GM23338 (cell line): ENCODE data around the gene KCNMA1. TPM values are rescaled to one million over a fixed set of nuclear protein-coding genes. Genes with fewer than 3 reads are reported as not detected.

Source experiments
- ATAC-seq: fragments of 200-7000 bp; cut with Tn5 transposase; 3 replicates; pipeline ENCODE4 v1.9.1; 2020
- DNase-seq: peaks from one replicate; pipeline ENCODE4 v3.0.0-alpha.2; 2015; ENCODE audit warnings: low spot score
- H2AFZ ChIP-seq: fragments of 200-600 bp; sonication (generic); 2 replicates; pipeline ENCODE4 v1.8.0; 2016; ENCODE audit warnings: antibody characterized with exemption, mild to moderate bottlenecking, moderate library complexity
- H3F3A ChIP-seq: fragments of 200-600 bp; sonication (generic); replicated peaks from 2 replicates; pipeline ENCODE4 v1.8.0; 2017; ENCODE audit warnings: antibody characterized with exemption, mixed run types, low read depth
- H3K27ac ChIP-seq: fragments of 200-600 bp; sonication (generic); 2 replicates; pipeline ENCODE4 v1.6.1; 2016; ENCODE audit warnings: low read depth
- H3K27me3 ChIP-seq: fragments of 200-600 bp; sonication (generic); 2 replicates; pipeline ENCODE4 v1.8.0; 2016; ENCODE audit warnings: mild to moderate bottlenecking, mixed run types, moderate library complexity; ENCODE audit not compliant: insufficient read depth
- H3K36me3 ChIP-seq: fragments of 200-600 bp; sonication (generic); 2 replicates; pipeline ENCODE4 v1.8.0; 2016; ENCODE audit warnings: mild to moderate bottlenecking; ENCODE audit not compliant: insufficient read depth
- H3K4me1 ChIP-seq: fragments of 200-600 bp; sonication (generic); 2 replicates; pipeline ENCODE4 v1.8.0; 2016; ENCODE audit warnings: mild to moderate bottlenecking, moderate library complexity; ENCODE audit not compliant: insufficient read depth
- H3K4me2 ChIP-seq: fragments of 200-600 bp; sonication (generic); 2 replicates; pipeline ENCODE4 v1.7.1; 2017; ENCODE audit warnings: mixed run types
- H3K4me3 ChIP-seq: fragments of 200-600 bp; sonication (generic); 2 replicates; pipeline ENCODE4 v1.6.1; 2016; ENCODE audit warnings: mixed run types
- H3K79me2 ChIP-seq: fragments of 200-600 bp; sonication (generic); replicated peaks from 2 replicates; pipeline ENCODE4 v1.8.0; 2017; ENCODE audit warnings: mild to moderate bottlenecking; ENCODE audit not compliant: insufficient read depth
- H3K9me2 ChIP-seq: fragments of 200-600 bp; sonication (generic); 2 replicates; pipeline ENCODE4 v1.8.0; 2017; ENCODE audit not compliant: insufficient read depth
- H4K20me1 ChIP-seq: fragments of 200-600 bp; sonication (generic); replicated peaks from 2 replicates; pipeline ENCODE4 v1.8.0; 2017; ENCODE audit warnings: mild to moderate bottlenecking; ENCODE audit not compliant: insufficient read depth
- H3K27ac Mint-ChIP-seq: 2 replicates; pipeline ENCODE4 v1.8.0; 2020; ENCODE audit warnings: inconsistent platforms, mild to moderate bottlenecking, moderate library complexity, mixed read lengths
- H3K27me3 Mint-ChIP-seq: 3 replicates; pipeline ENCODE4 v1.8.0; 2022; ENCODE audit warnings: low read depth, mild to moderate bottlenecking, moderate library complexity, mixed read lengths, inconsistent platforms; ENCODE audit not compliant: insufficient read depth, poor library complexity
- H3K36me3 Mint-ChIP-seq: 3 replicates; pipeline ENCODE4 v1.8.0; 2021; ENCODE audit warnings: low read depth, mild to moderate bottlenecking, inconsistent platforms, moderate library complexity, mixed read lengths
- H3K4me1 Mint-ChIP-seq: 3 replicates; pipeline ENCODE4 v1.8.0; 2020; ENCODE audit warnings: mild to moderate bottlenecking, inconsistent platforms, mixed read lengths
- H3K4me3 Mint-ChIP-seq: 3 replicates; pipeline ENCODE4 v1.8.0; 2021; ENCODE audit warnings: moderate library complexity, mild to moderate bottlenecking, inconsistent platforms, mixed read lengths
- H3K9me3 Mint-ChIP-seq: 3 replicates; pipeline ENCODE4 v1.8.0; 2020; ENCODE audit warnings: moderate library complexity, mild to moderate bottlenecking, inconsistent platforms, mixed read lengths
- CREB1 ChIP-seq: fragments of 250-450 bp; sonication (Bioruptor Pico); IDR thresholded peaks from 2 replicates; pipeline ENCODE4 v1.5.0; 2020; ENCODE audit warnings: low read depth, mild to moderate bottlenecking, moderate library complexity
- EZH2 ChIP-seq: fragments of 200-600 bp; sonication (generic); IDR thresholded peaks from one replicate; pipeline ENCODE4 v1.8.0; 2017; ENCODE audit warnings: antibody characterized with exemption, mild to moderate bottlenecking, low read depth; ENCODE audit not compliant: unreplicated experiment
- JUNB ChIP-seq: IDR thresholded peaks from one replicate; pipeline ENCODE4 v1.6.1; 2016; ENCODE audit warnings: antibody characterized with exemption; ENCODE audit not compliant: unreplicated experiment
- NANOG ChIP-seq: IDR thresholded peaks from 2 replicates; pipeline ENCODE4 v1.6.1; 2016; ENCODE audit warnings: antibody characterized with exemption, borderline replicate concordance
- POLR2AphosphoS5 ChIP-seq: IDR thresholded peaks from 2 replicates; pipeline ENCODE4 v1.6.1; 2016; ENCODE audit warnings: antibody characterized with exemption, low read depth
- REST ChIP-seq: IDR thresholded peaks from one replicate; pipeline ENCODE4 v1.6.1; 2018; ENCODE audit warnings: antibody characterized with exemption; ENCODE audit not compliant: unreplicated experiment
- STAT1 ChIP-seq: IDR thresholded peaks from one replicate; pipeline ENCODE4 v1.6.1; 2016; ENCODE audit warnings: antibody characterized with exemption; ENCODE audit not compliant: unreplicated experiment
- ZNF331 ChIP-seq: fragments of 250-450 bp; sonication (Bioruptor Pico); IDR thresholded peaks from 2 replicates; pipeline ENCODE4 v1.5.0; 2020; ENCODE audit warnings: low read depth, mild to moderate bottlenecking, moderate library complexity
- polyA plus RNA-seq: library from polyadenylated mRNA; unstranded; fragments of >200 nt; fragmentation: Nextera tagmentation; extraction: Ambion mirVana; gene quantifications from 2 replicates; pipeline ENCODE4 v1.2.1, GENCODE V29; 2016
- total RNA-seq: library from RNA; depleted of rRNA; stranded (reverse); fragments of >200 nt; shearing (Covaris generic); gene quantifications from 2 replicates; pipeline ENCODE4 v1.2.3, GENCODE V29; 2014
- TF ChIP-seq, protein P1 (sequence below), 2 experiments: fragments of 200-600 bp in 1 of 2; sonication (generic) in 1 of 2; conservative IDR thresholded peaks; 2 replicates each; pipeline versions ENCODE4 v1.5.1 to v1.6.1; 2016 to 2017; ENCODE audit warnings: antibody characterized with exemption in 2 of 2, low read depth in 2 of 2, mild to moderate bottlenecking in 2 of 2, moderate library complexity in 1 of 2
- TF ChIP-seq, protein P2 (sequence below): fragments of 250-450 bp; sonication (Bioruptor Pico); IDR thresholded peaks from 2 replicates; pipeline ENCODE4 v1.5.0; 2020; ENCODE audit warnings: mild to moderate bottlenecking, moderate library complexity
- TF ChIP-seq, protein P3 (sequence below): IDR thresholded peaks from 2 replicates; pipeline ENCODE4 v1.6.1; 2016; ENCODE audit warnings: antibody characterized with exemption

The KCNMA1 gene
- total and polyA plus RNA-seq, 2 experiments from 2014 or later: 8.2 to 9.0 TPM

- no peaks in the 10 kb centered on the region for H3F3A ChIP-seq
- DNase-seq (no peak), ATAC-seq (no peak)
- no peak overlapping the region for H2AFZ ChIP-seq
- H3K9me2 ChIP-seq: peaks cover 5% of the 10 kb centered on the region; the same call in 1 of the 2 replicates
- no peak overlapping the region for H3K4me2 ChIP-seq
- H3K27ac Mint-ChIP-seq: no peak overlapping the region
- no peaks in the 10 kb centered on the region for H4K20me1 ChIP-seq
- H3K27ac ChIP-seq: no peak overlapping the region
- no peaks in the 10 kb centered on the region for H3K36me3 ChIP-seq
- TF ChIP-seq ZNF331 (CRISPR knock-in tag): no peak
- TF ChIP-seq REST: no peak
- no peak for TF ChIP-seq EZH2
- no peak for TF ChIP-seq CREB1 (CRISPR knock-in tag)
- no peak for TF ChIP-seq NANOG
- TF ChIP-seq, protein P1, sequence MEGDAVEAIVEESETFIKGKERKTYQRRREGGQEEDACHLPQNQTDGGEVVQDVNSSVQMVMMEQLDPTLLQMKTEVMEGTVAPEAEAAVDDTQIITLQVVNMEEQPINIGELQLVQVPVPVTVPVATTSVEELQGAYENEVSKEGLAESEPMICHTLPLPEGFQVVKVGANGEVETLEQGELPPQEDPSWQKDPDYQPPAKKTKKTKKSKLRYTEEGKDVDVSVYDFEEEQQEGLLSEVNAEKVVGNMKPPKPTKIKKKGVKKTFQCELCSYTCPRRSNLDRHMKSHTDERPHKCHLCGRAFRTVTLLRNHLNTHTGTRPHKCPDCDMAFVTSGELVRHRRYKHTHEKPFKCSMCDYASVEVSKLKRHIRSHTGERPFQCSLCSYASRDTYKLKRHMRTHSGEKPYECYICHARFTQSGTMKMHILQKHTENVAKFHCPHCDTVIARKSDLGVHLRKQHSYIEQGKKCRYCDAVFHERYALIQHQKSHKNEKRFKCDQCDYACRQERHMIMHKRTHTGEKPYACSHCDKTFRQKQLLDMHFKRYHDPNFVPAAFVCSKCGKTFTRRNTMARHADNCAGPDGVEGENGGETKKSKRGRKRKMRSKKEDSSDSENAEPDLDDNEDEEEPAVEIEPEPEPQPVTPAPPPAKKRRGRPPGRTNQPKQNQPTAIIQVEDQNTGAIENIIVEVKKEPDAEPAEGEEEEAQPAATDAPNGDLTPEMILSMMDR (conservative IDR thresholded peaks at IDR 0.05; ENCODE audit: low read depth in 2 of 2): no peak
- no peak for TF ChIP-seq JUNB
- no peak for TF ChIP-seq POLR2AphosphoS5
- TF ChIP-seq STAT1: no peak
- TF ChIP-seq, protein P2, sequence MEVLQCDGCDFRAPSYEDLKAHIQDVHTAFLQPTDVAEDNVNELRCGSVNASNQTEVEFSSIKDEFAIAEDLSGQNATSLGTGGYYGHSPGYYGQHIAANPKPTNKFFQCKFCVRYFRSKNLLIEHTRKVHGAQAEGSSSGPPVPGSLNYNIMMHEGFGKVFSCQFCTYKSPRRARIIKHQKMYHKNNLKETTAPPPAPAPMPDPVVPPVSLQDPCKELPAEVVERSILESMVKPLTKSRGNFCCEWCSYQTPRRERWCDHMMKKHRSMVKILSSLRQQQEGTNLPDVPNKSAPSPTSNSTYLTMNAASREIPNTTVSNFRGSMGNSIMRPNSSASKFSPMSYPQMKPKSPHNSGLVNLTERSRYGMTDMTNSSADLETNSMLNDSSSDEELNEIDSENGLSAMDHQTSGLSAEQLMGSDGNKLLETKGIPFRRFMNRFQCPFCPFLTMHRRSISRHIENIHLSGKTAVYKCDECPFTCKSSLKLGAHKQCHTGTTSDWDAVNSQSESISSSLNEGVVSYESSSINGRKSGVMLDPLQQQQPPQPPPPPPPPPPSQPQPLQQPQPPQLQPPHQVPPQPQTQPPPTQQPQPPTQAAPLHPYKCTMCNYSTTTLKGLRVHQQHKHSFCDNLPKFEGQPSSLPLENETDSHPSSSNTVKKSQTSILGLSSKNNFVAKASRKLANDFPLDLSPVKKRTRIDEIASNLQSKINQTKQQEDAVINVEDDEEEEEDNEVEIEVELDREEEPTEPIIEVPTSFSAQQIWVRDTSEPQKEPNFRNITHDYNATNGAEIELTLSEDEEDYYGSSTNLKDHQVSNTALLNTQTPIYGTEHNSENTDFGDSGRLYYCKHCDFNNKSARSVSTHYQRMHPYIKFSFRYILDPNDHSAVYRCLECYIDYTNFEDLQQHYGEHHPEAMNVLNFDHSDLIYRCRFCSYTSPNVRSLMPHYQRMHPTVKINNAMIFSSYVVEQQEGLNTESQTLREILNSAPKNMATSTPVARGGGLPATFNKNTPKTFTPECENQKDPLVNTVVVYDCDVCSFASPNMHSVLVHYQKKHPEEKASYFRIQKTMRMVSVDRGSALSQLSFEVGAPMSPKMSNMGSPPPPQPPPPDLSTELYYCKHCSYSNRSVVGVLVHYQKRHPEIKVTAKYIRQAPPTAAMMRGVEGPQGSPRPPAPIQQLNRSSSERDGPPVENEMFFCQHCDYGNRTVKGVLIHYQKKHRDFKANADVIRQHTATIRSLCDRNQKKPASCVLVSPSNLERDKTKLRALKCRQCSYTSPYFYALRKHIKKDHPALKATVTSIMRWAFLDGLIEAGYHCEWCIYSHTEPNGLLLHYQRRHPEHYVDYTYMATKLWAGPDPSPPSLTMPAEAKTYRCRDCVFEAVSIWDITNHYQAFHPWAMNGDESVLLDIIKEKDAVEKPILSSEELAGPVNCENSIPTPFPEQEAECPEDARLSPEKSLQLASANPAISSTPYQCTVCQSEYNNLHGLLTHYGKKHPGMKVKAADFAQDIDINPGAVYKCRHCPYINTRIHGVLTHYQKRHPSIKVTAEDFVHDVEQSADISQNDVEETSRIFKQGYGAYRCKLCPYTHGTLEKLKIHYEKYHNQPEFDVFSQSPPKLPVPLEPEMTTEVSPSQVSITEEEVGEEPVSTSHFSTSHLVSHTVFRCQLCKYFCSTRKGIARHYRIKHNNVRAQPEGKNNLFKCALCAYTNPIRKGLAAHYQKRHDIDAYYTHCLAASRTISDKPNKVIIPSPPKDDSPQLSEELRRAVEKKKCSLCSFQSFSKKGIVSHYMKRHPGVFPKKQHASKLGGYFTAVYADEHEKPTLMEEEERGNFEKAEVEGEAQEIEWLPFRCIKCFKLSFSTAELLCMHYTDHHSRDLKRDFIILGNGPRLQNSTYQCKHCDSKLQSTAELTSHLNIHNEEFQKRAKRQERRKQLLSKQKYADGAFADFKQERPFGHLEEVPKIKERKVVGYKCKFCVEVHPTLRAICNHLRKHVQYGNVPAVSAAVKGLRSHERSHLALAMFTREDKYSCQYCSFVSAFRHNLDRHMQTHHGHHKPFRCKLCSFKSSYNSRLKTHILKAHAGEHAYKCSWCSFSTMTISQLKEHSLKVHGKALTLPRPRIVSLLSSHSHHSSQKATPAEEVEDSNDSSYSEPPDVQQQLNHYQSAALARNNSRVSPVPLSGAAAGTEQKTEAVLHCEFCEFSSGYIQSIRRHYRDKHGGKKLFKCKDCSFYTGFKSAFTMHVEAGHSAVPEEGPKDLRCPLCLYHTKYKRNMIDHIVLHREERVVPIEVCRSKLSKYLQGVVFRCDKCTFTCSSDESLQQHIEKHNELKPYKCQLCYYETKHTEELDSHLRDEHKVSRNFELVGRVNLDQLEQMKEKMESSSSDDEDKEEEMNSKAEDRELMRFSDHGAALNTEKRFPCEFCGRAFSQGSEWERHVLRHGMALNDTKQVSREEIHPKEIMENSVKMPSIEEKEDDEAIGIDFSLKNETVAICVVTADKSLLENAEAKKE: no peak
- TF ChIP-seq, protein P3, sequence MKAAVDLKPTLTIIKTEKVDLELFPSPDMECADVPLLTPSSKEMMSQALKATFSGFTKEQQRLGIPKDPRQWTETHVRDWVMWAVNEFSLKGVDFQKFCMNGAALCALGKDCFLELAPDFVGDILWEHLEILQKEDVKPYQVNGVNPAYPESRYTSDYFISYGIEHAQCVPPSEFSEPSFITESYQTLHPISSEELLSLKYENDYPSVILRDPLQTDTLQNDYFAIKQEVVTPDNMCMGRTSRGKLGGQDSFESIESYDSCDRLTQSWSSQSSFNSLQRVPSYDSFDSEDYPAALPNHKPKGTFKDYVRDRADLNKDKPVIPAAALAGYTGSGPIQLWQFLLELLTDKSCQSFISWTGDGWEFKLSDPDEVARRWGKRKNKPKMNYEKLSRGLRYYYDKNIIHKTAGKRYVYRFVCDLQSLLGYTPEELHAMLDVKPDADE: no peak
- H3K4me1 Mint-ChIP-seq: peaks cover 16% of the 10 kb centered on the region
- peaks cover 4% of the 10 kb centered on the region for H3K27me3 Mint-ChIP-seq
- no peak overlapping the region for H3K4me3 ChIP-seq
- H3K4me1 ChIP-seq: peaks cover 7% of the 10 kb centered on the region; the same call in 1 of the 2 replicates
- no peaks in the 10 kb centered on the region for H3K27me3 ChIP-seq
- peaks cover 2% of the 10 kb centered on the region; the same call in 1 of the 3 replicates for H3K36me3 Mint-ChIP-seq
- no peaks in the 10 kb centered on the region for H3K9me3 Mint-ChIP-seq
- no peaks in the 10 kb centered on the region; the same call in 1 of the 2 replicates for H3K79me2 ChIP-seq
- no peak overlapping the region for H3K4me3 Mint-ChIP-seq
Measured at GRCh38 chr10:77586719-77587415, 50.7 kb downstream of the KCNMA1 start.
